Stimulated activated CD8-positive, alpha-beta memory T cell treated with anti-CD3 and anti-CD28 coated beads, Interleukin-15, amount 100 ng/mL, for 1 hour (primary cell): ENCODE measurements around the gene C11orf21.

Experiments
- DNase-seq: peaks from one replicate; pipeline ENCODE4 v3.0.0-alpha.2; 2020; ENCODE audit warnings: low read depth

C11orf21 gene

DNA sequence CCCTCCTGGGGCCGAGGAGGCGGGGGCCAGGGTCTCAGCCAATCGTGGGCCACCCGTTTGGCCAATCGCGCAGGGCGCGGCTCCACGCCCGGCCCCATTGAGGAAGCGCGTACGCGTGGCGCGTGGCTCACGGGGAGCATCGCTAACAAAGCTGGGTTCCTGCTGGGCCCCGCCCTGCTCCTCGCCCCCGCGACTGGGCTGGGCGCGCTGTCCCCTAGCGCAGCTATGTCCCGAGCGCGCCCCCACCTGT, 30.7 kb downstream of the C11orf21 start:
- DNase-seq = no peak

DNA sequence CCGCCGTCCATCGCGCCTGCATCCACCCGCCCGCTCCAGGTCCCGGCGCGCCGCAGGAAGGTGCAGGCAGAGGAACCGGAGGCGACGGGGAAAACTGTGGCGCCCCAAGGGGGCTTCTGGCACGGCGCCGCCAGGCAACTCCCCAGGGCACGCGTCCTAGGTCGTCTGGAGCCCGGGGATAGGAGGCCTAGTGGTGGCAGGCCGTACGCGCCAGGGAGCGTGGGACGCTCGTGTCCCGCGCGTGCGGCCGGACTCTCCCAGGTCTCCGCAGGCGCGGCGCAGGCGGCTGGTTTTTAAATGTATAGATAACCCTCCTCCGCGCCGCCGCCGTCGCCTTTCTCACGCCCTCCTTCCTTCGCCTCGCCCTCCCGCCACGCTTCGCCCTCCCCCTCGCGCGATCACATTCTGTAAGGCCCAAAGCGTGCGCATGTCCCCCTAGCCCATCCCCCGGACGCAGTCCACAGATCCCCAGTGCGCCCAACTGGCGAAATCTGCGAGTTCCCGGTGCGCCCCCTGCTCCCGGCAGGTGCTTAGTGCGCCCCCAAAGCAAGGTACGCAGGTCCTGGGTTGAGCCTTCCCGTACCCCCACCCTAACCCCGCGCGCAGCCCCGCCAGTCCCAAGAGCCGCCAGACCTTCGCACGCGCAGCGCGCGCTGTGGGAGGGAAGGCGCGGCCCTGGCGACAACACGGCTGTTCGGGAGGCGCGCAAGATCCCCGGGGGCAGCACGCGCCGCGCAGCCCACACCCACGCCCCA, 31.2 kb downstream of the C11orf21 start, which contains the start of gene ASCL2:
TSS of gene ASCL2 (minus strand) at position 267 of the 755 bp plus-strand sequence. CDS start at position 11, 256 bp downstream.
- no peak for DNase-seq

DNA sequence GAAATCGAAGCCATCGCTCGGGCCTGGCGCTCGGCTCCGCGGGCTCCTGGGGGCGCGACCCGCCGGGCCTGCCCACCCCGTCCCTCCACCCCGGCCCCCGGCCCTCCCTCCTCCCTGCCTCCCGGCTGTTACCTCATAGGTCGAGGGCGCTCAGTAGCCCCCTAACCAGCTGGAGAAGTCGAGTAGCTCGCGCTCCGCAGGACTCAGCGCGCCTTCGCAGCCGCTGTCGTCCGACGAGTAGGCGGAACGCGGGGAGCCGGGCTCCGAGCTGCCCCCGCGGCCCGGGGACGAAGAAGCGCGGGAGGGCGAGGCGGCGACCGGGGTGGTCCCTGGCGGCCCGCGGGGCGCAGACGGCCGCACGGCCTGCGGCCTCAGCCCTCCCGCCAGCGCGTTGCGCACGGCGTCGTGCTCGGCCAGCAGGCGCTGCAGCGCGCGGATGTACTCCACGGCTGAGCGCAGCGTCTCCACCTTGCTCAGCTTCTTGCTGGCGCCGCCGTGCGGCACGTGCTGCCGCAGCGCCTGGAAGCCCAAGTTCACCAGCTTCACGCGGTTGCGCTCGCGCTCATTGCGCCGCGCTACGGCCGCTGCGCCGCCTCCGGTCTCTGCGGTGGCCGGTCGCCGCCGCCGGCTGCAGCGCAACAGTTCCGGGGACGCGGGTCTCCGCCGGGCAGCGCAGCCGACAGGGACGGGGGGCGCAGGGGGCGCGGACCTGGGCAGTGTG, 32.0 kb downstream of the C11orf21 start:
- DNase-seq = no peak

DNA sequence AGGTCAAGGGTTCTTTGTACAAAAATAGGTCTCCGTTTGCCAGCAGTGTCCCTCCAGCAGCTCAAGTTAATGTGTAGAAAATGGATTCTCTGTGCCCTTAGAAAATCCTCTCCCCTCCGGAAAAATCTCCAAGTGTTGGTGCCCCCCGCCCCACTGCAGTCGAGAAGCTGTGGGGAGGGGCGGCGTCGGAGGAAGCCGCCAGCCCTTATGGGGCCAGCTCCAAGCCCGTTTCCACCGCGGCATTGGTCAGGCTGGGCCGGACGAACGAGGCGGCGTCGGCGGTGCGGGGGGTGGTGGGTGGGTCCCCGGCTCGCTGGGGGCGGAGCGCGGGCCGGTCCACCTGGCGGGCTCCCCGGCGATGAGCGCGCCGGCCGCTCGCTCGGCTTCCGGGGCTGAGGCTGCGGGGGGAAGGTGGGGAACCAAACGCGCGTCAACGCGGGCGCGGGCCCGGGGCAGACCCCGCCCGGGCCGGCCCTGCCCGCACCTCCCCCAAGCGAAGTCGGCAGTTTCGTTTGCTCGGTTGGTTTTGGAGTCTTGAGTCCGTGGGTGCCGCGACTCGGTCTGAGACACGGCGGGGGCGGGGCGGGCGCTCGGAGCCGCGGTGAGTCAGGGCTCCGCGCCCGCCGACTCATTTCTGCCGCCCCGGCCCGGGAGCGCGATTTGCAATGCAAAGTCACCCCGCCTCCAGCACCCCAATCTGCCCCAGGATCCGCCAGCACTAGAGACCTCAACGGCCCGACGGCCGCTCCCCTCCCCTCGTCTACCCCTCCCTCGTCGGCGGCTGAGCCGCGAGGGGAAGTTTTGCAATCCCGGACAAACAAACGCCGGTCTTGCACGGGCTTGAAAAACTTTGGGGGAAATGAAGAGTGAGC, 32.8 kb downstream of the C11orf21 start:
- DNase-seq = peak; percentile 20

DNA sequence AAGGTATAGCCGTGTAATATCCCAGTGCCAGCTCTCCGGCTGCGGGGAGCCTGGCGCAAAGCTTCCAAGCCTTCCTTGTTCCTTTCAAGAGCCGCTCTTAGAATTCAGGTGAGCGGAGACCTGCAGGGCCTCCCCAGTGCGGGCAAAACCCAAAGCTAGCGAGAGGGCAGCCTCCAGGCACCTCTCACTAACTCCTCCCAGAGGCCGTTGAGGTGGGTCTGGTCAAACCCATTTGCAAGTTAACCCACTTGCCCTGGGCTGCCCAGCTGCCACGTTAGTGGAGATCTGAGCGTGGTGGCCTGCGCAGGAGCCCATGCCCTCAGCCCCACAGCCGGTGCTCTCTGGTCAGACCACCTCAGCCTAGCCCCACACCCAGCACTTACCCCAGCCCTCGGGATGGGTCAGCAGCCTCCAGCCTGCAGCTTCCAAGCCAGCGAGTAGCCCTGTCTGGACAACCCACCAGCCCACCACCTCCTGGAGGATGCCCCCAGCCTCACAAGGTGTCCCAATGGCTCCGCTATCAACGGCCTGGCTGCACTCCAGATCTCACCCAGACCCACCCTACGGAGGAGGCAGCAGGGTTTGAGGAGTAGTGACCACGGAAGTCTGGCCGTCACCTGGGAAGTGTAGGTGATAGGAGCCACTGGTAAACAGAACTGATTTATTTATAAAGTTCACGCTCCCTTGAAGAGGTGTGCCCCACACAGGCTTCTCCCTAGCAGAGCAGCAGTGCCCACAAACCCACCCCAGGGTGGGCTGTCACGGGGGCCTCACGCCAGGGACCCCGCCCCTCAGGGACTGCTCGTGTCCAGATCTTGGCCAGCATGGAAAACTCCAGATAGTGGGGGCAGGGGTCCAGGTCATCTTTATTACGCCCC, 33.6 kb downstream of the C11orf21 start:
- DNase-seq = no peak

DNA sequence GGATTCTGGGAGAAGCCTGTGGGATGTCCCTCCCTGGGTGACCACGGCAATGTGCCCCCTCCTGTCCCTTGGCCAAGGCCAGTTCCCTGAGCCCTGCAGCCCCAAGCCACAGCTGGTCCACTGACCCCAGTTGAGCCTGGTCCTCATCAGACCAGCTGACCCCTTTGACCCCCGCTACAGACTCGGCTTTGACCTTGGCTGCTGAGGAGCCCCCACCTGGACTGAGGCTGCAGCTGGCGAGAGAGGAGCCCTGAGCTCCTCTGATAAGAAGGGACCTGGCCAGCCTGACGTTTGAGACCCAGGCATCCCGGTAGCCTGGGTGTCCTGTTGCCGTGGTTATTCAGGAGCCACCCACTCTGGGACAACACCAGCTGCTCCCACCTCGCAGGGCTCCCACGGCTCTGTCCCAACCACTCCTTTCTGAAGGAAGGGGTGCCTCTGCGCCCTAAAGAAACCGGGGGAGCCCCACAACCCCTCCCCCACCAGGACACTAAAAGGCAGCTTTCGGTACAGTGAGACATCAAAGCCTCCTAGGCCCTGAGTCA, 34.3 kb downstream of the C11orf21 start:
- no peak for DNase-seq

DNA sequence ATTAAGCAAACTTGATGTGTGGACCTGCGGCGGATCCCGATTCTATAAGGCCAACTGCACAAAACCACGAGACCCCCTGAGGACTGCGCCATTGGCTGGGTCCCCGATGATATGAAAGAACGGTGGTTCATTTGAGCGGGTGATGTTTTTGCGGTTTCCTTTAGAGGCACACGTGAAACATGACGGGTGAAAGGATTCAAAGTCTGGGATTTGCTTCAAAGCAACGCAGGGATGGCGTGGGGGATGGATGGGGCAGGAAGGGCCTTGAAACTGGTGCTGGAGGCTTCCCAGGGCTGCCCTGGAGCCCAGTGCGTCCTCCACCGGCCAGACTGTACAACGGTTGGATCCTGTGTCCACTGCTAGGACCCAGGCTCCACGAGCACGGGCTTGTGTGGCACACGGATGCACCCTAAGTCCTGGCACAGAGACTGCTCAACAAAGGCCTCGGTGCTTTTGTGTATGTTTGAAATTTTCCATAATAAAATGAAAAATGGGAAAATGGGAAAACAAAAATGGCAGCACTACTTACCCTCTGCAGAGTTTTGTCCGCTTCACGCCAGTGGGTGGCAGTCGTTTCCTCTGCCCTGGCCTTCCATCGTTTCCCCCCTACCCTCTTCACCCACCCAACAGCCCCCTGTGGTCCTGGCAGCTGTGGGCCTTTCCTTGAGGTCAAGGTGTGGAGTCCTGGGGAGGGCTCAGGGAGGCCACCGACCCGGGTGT, 35.0 kb downstream of the C11orf21 start:
- DNase-seq = no peak

DNA sequence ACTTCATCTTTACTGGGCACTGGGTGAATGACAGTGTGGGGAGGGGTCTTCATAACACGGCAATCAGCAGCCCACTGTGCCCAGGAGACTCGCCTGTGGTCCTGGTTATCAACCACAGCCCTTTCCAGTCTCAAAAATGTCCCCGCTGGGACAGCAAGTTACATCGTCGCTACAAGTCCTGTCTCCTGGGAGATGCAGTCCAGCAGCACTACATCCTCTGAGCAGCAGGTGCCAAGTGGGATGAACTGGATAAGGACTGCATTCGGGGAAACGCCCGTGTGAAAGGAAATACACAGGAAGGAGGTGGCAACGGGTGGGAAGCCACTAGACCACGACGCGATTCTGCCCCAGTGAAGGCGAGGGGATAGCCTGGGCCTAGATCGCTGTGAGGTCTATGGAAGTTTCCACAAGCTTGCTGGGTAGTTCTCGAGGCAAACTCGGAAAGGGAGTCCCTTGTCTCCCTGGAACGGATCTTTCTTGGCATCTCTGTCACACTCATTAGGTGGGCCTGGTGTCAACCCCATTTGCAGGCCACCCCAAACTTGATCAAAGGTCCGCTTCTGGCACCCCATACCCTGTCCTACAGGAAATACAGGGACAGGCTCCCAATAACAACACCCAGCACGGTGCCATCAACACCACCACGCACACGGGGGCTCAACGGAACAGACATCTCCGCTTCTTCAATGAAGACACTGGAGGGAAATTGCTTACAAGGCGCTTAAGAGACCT, 35.7 kb downstream of the C11orf21 start:
- DNase-seq = no peak

DNA sequence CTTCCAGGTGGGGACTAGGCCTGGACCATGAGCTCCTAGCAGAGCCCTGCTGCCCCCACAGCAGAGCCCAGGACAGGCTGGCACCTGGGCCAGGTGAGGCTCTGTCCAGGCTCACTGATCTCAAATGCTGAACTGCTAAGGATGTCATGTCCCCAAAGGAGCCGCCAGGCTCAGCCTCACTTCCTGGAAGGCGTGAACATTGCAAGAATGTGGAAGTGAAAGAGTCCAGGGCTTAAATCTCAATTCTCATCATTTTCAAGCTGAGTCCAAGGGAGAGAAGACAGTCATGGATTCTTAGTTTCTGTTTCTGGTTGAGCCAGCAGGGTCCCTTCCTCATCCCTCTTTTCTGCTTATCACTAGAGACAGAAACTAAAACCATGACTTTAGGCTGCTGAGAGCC, 36.3 kb downstream of the C11orf21 start:
- DNase-seq = no peak

DNA sequence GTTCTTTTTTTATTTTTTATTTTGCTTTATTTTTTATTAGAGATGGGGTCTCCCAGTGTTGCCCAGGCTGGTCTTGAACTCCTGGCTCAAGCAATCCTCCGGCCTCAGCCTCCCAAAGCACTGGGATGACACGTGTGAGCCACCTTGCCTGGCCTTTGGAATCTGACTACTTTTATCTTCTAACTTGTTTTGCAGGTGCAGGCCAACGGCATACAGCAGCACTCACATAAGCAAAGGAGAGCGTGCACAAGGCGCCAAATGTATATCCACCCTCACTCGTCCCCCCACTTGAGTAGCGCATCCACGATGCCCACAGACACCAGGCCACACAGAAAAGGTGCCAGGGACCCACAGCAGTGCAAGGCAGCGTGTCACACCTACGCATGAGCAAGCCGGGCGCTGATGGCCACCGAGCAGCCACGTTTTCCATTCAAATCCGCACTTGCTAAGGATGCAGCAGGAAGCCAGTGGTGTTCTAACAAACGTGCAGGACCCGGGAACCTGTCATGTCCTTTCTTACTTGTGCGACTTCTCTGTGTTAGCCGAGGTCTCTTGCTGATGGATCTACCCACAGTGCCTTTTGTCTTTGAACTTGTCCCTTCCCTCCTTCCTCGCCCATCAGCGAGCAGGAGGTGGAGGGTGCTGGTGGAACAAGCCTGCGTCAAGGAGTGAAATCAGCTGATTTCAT, 37.2 kb downstream of the C11orf21 start:
- DNase-seq = no peak

DNA sequence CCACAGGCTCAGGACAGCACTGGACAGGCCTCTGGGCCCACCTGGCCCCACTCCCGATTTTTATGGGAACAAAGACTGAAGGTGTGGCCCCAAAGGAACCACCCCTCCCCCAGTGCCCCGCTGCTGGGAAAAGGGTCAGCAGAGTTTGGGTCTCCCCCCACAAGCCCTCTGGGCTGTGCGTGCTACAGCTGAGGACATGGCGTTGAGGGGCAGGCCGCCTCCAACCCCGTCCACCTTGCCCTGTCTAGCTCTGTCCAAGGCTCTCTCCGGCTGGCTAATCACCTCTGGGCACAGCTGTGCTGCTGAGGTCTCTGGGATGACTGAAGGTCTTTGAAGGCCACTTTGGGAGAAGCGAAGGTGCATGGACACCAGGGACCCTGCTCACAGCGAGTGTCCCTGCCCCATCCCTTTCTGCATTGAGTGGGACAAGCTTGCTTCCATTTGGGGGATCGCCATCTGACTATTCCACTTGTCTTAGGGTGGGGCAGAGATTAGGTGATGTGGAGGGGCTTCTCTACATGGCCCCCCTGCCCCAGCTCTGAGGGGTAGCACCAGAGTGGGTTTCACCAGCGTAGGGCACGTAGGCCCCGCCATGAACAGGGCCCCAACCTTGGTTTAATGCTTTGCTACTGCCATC, 37.9 kb downstream of the C11orf21 start:
- DNase-seq = no peak

DNA sequence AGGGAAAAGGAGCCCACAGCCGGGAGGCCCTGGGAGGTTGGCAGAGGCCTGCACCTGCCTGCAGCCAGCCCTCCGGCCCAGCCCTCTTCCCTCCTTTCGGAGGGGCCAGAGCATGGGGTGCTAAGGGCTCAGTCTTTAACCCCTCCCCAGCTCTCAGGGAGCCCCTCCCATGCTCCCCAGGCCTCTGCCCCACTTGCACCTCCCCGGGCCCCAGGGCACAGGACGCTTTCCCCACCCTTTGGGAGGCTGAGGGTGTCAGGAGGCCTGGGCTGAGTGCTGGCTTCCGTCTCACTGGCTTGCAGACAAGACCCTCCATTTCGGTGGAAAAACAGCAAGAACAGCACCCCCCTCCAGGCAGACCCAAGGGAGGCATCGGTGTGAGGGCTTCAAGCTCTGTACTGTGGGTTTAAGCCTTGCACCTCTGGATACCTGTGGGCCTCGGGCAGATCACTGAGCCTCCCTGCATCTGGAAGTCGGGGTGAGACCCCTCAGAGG, 38.6 kb downstream of the C11orf21 start:
- no peak for DNase-seq

DNA sequence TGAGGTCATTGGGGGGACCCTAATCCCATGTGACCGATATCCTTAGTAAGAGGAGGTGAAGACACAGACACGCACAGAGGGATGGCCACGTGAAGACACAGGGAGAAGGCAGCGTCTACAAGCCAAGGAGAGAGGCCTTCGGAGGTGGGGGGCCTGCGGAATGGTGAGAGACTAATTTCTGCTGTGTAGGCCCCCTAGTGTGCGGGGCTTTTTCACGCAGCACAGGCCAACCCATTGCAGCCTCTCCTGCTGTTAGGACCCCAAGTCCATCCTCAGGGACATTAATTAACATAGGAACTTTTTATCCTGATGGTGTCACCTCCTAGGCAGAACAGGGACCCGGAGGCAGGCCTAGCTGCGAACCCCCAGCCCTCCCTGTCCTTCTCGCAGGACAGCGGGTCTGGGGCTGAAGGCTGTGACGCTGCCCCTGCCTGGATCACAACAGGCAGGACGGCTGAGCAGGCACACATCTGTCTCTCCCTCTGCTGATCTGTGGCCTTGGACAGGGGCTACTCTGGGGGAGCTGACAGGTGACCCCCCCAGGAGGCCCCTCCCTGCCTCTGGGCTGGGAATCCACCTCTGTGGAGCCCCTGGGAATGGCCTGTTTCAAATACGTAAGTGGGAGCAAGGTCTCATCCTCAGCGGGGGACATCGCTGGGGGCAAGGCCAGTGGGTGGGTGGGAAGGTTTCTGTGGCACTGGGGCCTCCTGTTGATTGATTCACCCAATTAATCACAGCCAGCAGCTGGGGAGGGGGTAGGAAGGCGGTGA, 39.2 kb downstream of the C11orf21 start:
- DNase-seq = no peak

DNA sequence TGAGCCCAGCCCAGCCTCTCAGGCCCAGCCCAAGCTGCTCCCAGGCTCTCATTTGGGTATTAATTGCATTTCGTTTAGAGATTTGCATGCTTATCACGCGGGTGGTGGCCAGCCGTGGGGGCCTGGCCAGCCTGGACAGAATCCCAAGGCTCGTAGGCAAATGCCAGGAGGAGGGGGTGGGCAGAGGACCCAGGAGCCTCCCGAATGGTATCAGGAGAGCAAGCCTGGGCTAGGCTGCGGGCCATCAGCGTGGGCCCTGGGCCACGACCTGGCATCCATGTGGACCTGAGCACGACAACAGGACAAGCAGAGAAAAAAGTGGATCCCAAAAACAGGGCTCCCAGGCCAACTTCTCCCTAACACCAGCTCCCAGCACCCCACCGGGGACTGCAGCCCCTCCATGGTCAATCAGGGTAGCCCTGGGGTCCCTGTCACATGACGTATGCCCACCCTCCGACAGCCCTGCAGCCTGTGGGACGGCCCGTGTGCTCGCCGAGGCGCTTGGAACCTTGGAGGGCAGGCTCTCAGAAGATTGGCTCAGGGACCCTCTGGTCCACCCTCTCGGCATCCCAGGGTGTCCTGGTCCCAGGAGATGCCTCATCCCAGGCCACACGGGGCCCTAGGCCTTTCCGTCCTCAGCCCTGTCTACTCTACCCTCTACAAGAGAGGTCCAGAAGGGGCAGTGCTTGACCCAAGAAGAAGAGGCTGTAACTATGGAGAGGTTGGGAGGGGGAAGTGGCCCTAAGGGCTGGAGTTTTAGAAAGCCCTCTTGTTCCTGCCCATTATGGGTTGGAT, 40.1 kb downstream of the C11orf21 start:
- no peak for DNase-seq

DNA sequence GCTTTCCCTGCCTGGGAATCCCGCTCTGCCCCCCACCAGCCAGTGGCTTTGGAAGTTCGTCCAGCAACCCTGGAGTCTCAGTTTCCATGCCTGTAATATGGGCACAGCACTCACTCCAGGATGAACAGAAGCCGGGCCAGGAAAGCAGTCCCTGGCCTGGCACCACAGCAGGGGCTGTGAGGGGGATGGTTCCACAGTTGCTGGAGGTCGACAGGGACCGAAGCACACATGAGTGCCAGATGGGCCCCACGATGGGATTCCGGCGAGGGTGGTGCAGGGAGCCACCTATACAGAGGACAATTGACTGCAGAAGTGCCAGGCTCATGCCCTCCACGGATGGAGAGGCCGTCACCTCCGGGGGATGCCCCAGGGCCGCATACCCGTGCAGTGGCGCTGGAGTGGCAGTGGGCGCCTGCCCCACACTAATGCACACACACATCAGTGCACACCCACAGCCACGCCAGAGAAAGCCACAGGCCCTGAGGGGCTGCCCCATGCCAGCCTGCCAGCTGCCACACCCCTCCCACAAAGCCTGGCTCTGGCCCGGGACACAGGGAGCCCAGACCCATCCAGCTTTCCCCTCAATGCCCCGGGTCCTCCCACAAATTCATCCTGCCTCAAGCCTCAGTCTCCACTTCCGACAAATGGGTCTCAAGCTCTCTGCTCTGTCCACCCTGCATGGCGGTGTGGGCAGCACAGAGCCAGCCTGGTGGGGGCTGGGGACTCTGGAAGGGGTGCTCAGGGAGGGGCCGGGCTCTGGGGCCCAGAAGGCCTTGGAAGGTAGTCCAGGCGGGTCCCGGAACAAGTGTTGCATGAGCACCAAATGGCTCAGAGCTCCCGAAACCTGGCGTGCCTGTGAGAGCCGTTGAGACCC, 41.0 kb downstream of the C11orf21 start:
- DNase-seq = no peak

DNA sequence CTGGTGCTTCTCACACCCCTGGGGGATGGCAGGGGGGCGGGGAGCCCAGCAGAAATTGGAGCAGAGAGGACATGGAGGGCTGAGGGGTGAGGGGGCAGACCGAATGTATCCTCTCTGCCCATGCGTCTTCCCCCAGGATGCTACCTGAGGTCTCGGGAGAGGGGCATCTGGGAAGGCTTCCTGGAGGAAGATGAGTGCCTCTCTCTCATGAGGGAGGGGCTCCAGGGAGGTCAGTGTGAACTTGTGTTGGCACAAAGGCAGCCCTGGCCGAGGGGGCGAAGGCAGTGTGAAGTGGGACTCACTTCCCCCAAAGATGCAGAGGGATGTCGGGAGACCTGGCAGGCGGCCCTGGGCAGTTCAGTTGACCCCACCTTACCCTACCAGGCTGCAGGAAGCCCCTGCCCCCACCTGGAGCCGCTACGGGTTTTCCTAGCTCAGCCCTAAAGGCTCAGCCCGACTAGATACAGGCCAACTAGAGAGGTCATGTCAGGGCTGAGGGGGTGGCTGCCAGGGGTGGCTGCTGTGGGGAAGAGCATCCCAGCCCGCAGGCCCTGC, 41.7 kb downstream of the C11orf21 start:
- no peak for DNase-seq
